ENCODE data around the gene CHRNA7. TPM values are rescaled to one million over a fixed set of nuclear protein-coding genes. Genes with fewer than 3 reads are reported as not detected.
"Not testable (repeated sequence)": the region's sequence is repeated elsewhere in the genome, so short reads cannot be mapped to it uniquely, and the experiment has no call there.

CHRNA7 gene
- total and polyA plus RNA-seq, 2 of the 8 experiments (the other 6 are each of a cell fraction or from before 2014, with no cell fraction given): 7.5 to 11.0 TPM

DNA sequence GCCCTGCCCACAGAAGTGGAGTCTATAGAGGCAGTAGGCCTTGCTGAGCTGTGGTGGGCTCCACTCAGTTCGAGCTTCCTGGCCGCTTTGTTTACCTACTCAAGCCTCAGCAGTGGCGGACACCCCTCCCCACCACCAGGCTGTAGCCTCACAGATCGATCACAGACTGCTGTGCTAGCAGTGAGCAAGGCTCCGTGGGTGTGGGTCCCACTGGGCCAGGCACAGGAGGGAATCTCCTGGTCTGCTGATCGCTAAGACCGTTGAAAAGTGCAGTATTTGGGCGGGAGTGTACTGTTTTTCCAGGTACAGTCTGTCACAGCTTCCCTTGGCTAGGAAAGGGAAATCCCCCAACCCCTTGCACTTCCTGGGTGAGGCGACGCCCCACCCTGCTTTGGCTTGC lies 115.2 kb downstream of the CHRNA7 start:
- H3K27ac ChIP-seq (ENCODE audit: low read depth, low read length); H3K79me1 ChIP-seq (ENCODE audit: low read depth, low read length); H3K9me3 ChIP-seq (ENCODE audit: insufficient read depth in 2 of 2, low read depth in 1 of 2, low read length in 1 of 2); H3K4me3 ChIP-seq (ENCODE audit: extremely low read depth in 1 of 4, insufficient read depth in 2 of 4, low read depth in 3 of 4, low read length in 4 of 4); H3K4me1 ChIP-seq (replicated peaks in 1 of 4; ENCODE audit: control insufficient read depth in 3 of 4, insufficient read depth in 4 of 4, low read length in 3 of 4); H4K20me1 ChIP-seq (replicated peaks in 1 of 2; ENCODE audit: control insufficient read depth in 1 of 2, insufficient read depth in 2 of 2, low read length in 2 of 2); H2BK20ac ChIP-seq (ENCODE audit: low read length); H3K56ac ChIP-seq (replicated peaks; ENCODE audit: insufficient read length, low read depth, low read length); H4K91ac ChIP-seq (replicated peaks; ENCODE audit: insufficient read length, low read length); H3K4me2 ChIP-seq (ENCODE audit: insufficient read depth in 1 of 2, low read depth in 2 of 2, low read length in 2 of 2); H4K5ac ChIP-seq (ENCODE audit: insufficient read length, low read depth, low read length); H4K8ac ChIP-seq (ENCODE audit: extremely low read depth, insufficient read depth, low read length); H3K36me3 ChIP-seq (ENCODE audit: control insufficient read depth in 2 of 4, insufficient read depth in 4 of 4, low read length in 3 of 4); H3K18ac ChIP-seq (ENCODE audit: extremely low read depth, low read length); H2AK5ac ChIP-seq (ENCODE audit: low read depth, low read length); POLR2A ChIA-PET (ENCODE audit: partially characterized antibody); H3K79me2 ChIP-seq (ENCODE audit: control insufficient read depth in 1 of 2, insufficient read depth in 2 of 2, low read length in 2 of 2); H3K23ac ChIP-seq (ENCODE audit: insufficient read length); H2AFZ ChIP-seq (ENCODE audit: low read length); H2BK15ac ChIP-seq (ENCODE audit: low read length); H3K4ac ChIP-seq (replicated peaks; ENCODE audit: insufficient read length, low read depth, low read length); H2BK120ac ChIP-seq (replicated peaks; ENCODE audit: low read depth, low read length); CTCF ChIA-PET (ENCODE audit: partially characterized antibody); H2BK12ac ChIP-seq (ENCODE audit: low read depth, low read length); FAIRE-seq; H3K9ac ChIP-seq (replicated peaks in 1 of 4; ENCODE audit: extremely low read depth in 1 of 4, low read depth in 3 of 4, low read length in 3 of 4); H3K27me3 ChIP-seq (replicated peaks in 1 of 4; ENCODE audit: control insufficient read depth in 3 of 4, extremely low read depth in 1 of 4, insufficient read depth in 3 of 4, low read length in 3 of 4); H2BK5ac ChIP-seq (ENCODE audit: low read depth, low read length); DNase-seq (ENCODE audit: low read depth in 1 of 2, low spot score in 2 of 2); H3K23me2 ChIP-seq (ENCODE audit: low read depth, low read length); H3K14ac ChIP-seq (ENCODE audit: insufficient read length): not testable (repeated sequence)
- 89% methylated on average over 10 of the region's 10 CpGs; no CpG with 5 or more reads in 1 of the 2 experiments for WGBS, 2 experiments (ENCODE audit: extremely low coverage in 1 of 2, insufficient coverage in 1 of 2, insufficient read length in 1 of 2, insufficient replicate concordance in 2 of 2, low coverage in 1 of 2, low lambda C conversion rate in 2 of 2, missing lambda C conversion rate in 1 of 2)

Data from H1 (cell line).